ENCODE data around the gene TPTE2. TPM values are rescaled to one million over a fixed set of nuclear protein-coding genes. Genes with fewer than 3 reads are reported as not detected.

TPTE2 gene
- polyA plus RNA-seq, 4 donors = 0.18 to 0.62 (median 0.52) TPM

Other genes starting within 250 kb of the TPTE2 start
- gene MPHOSPH8, start 72.1 kb upstream of the TPTE2 start, polyA plus RNA-seq (ENCODE audit: insufficient read length in 4 of 4) = 10 to 100 TPM; 51.3 to 73.8 (median 63.8) TPM
- gene PSPC1, start 221.4 kb upstream of the TPTE2 start, polyA plus RNA-seq (ENCODE audit: insufficient read length in 4 of 4) = 10 to 100 TPM; 62.0 to 87.3 (median 79.3) TPM

All from left renal pelvis (tissue), 4 donors.